ENCODE measurements around the gene ARL5C.

Gene ARL5C

DNA sequence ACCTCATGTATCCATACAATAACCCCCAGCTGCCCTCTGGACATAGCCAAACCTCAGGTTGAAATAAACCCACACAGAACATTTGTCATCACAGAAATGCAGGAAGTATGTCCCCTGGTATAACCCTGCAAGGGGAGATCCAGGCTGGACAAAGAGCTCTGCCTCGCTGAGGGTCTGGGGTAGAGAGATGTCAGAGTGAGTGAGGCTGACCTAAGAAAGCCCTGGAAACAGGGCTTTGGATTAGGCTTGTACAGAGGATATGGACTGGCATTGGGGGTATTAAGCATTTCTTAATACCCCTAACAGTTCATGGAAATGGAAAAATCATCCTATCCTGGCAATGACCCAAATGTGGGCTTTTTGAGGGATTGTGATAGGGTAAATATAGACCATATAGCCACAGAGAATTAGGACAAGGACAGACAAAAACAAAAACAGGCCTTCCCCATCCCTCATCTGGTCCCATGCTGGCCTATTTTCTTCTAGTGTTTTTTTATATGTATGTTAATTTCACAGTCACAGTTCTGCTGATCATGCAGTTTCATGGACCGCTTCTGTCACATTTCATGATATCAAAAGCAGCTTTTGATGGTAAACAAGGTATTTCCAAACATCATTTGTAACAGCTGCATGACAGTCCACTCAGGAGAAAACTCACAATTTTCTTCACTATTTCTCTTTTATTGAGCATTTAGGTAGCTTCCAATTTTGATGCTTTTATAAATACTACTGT is 40.7 kb downstream of the ARL5C start:
- Histone ChIP-seq H3K4me1 (ENCODE audit: control insufficient read depth, insufficient read depth, low read length) (no peaks in the 10 kb centered on the region), H3K36me3 (ENCODE audit: control insufficient read depth in 2 of 2, insufficient read depth in 1 of 2, low read length in 2 of 2) (no peaks in the 10 kb centered on the region), H3K27ac (ENCODE audit: extremely low read depth, low read depth, low read length) (no peak overlapping the region), H3K9me3 (ENCODE audit: control insufficient read depth, insufficient read depth, low read depth, low read length) (no peaks in the 10 kb centered on the region), H3K4me3 (ENCODE audit: low read depth, low read length) (no peak overlapping the region)
- TF ChIP-seq ZNF239 (tag by site-specific recombination; IDR thresholded peaks at IDR 0.05): no peak
- TF ChIP-seq, protein P1, sequence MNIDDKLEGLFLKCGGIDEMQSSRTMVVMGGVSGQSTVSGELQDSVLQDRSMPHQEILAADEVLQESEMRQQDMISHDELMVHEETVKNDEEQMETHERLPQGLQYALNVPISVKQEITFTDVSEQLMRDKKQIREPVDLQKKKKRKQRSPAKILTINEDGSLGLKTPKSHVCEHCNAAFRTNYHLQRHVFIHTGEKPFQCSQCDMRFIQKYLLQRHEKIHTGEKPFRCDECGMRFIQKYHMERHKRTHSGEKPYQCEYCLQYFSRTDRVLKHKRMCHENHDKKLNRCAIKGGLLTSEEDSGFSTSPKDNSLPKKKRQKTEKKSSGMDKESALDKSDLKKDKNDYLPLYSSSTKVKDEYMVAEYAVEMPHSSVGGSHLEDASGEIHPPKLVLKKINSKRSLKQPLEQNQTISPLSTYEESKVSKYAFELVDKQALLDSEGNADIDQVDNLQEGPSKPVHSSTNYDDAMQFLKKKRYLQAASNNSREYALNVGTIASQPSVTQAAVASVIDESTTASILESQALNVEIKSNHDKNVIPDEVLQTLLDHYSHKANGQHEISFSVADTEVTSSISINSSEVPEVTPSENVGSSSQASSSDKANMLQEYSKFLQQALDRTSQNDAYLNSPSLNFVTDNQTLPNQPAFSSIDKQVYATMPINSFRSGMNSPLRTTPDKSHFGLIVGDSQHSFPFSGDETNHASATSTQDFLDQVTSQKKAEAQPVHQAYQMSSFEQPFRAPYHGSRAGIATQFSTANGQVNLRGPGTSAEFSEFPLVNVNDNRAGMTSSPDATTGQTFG (tag by site-specific recombination; IDR thresholded peaks at IDR 0.05; ENCODE audit: borderline replicate concordance): no peak
- TF ChIP-seq, protein P2, sequence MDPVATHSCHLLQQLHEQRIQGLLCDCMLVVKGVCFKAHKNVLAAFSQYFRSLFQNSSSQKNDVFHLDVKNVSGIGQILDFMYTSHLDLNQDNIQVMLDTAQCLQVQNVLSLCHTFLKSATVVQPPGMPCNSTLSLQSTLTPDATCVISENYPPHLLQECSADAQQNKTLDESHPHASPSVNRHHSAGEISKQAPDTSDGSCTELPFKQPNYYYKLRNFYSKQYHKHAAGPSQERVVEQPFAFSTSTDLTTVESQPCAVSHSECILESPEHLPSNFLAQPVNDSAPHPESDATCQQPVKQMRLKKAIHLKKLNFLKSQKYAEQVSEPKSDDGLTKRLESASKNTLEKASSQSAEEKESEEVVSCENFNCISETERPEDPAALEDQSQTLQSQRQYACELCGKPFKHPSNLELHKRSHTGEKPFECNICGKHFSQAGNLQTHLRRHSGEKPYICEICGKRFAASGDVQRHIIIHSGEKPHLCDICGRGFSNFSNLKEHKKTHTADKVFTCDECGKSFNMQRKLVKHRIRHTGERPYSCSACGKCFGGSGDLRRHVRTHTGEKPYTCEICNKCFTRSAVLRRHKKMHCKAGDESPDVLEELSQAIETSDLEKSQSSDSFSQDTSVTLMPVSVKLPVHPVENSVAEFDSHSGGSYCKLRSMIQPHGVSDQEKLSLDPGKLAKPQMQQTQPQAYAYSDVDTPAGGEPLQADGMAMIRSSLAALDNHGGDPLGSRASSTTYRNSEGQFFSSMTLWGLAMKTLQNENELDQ (tag by site-specific recombination; IDR thresholded peaks at IDR 0.05; ENCODE audit: low read depth): no peak
- TF ChIP-seq, protein P3, sequence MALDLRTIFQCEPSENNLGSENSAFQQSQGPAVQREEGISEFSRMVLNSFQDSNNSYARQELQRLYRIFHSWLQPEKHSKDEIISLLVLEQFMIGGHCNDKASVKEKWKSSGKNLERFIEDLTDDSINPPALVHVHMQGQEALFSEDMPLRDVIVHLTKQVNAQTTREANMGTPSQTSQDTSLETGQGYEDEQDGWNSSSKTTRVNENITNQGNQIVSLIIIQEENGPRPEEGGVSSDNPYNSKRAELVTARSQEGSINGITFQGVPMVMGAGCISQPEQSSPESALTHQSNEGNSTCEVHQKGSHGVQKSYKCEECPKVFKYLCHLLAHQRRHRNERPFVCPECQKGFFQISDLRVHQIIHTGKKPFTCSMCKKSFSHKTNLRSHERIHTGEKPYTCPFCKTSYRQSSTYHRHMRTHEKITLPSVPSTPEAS (tag by site-specific recombination; IDR thresholded peaks at IDR 0.05): no peak
- TF ChIP-seq, protein P4, sequence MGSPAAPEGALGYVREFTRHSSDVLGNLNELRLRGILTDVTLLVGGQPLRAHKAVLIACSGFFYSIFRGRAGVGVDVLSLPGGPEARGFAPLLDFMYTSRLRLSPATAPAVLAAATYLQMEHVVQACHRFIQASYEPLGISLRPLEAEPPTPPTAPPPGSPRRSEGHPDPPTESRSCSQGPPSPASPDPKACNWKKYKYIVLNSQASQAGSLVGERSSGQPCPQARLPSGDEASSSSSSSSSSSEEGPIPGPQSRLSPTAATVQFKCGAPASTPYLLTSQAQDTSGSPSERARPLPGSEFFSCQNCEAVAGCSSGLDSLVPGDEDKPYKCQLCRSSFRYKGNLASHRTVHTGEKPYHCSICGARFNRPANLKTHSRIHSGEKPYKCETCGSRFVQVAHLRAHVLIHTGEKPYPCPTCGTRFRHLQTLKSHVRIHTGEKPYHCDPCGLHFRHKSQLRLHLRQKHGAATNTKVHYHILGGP (tag by site-specific recombination; IDR thresholded peaks at IDR 0.05): no peak
- no peak for TF ChIP-seq PRDM1 (tag by site-specific recombination; IDR thresholded peaks at IDR 0.05)
- TF ChIP-seq SCRT2 (tag by site-specific recombination; IDR thresholded peaks at IDR 0.05): 0 out of 2 replicates have a peak, but pooled peaks have one; percentile 9
- no peak for TF ChIP-seq ZEB2 (tag by site-specific recombination; IDR thresholded peaks at IDR 0.05)
- TF ChIP-seq, protein P5, sequence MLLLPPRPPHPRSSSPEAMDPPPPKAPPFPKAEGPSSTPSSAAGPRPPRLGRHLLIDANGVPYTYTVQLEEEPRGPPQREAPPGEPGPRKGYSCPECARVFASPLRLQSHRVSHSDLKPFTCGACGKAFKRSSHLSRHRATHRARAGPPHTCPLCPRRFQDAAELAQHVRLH (tag by site-specific recombination; IDR thresholded peaks at IDR 0.05): no peak
- TF ChIP-seq ZXDB (tag by site-specific recombination; IDR thresholded peaks at IDR 0.05): no peak
- no peak for TF ChIP-seq ZNF596 (tag by site-specific recombination; IDR thresholded peaks at IDR 0.05)
- TF ChIP-seq ZNF423 (tag by site-specific recombination; IDR thresholded peaks at IDR 0.05): no peak
- TF ChIP-seq, protein P6, sequence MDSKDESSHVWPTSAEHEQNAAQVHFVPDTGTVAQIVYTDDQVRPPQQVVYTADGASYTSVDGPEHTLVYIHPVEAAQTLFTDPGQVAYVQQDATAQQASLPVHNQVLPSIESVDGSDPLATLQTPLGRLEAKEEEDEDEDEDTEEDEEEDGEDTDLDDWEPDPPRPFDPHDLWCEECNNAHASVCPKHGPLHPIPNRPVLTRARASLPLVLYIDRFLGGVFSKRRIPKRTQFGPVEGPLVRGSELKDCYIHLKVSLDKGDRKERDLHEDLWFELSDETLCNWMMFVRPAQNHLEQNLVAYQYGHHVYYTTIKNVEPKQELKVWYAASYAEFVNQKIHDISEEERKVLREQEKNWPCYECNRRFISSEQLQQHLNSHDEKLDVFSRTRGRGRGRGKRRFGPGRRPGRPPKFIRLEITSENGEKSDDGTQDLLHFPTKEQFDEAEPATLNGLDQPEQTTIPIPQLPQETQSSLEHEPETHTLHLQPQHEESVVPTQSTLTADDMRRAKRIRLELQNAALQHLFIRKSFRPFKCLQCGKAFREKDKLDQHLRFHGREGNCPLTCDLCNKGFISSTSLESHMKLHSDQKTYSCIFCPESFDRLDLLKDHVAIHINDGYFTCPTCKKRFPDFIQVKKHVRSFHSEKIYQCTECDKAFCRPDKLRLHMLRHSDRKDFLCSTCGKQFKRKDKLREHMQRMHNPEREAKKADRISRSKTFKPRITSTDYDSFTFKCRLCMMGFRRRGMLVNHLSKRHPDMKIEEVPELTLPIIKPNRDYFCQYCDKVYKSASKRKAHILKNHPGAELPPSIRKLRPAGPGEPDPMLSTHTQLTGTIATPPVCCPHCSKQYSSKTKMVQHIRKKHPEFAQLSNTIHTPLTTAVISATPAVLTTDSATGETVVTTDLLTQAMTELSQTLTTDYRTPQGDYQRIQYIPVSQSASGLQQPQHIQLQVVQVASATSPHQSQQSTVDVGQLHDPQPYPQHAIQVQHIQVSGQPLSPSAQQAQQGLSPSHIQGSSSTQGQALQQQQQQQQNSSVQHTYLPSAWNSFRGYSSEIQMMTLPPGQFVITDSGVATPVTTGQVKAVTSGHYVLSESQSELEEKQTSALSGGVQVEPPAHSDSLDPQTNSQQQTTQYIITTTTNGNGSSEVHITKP (tag by site-specific recombination; IDR thresholded peaks at IDR 0.05): peak; percentile 96
- CTCF ChIA-PET: interaction anchor here (0.6 to 1.4 kb wide), 4 partner anchors 10 to 456 kb away, joined by 3 to 5 read pairs (median 3); no protein-coding TSS in a partner anchor
- POLR2A ChIA-PET: no interaction called here
